MCF 10A (cell line): ENCODE data around the gene ITGA2. TPM values are rescaled to one million over a fixed set of nuclear protein-coding genes. Genes with fewer than 3 reads are reported as not detected.

Experiments
- BruUV-seq: library from RNA; stranded (reverse); fragments of 400-500 nt; replicated peaks from 2 replicates; lab custom pipeline; 2021; lab: Mats Ljungman, UMichigan
- CTCF ChIA-PET: fragments of 300-600 bp; sonication (Branson Sonifier 250); formaldehyde crosslinking; extraction: SDS; loops from one replicate; lab custom pipeline; 2021; ENCODE audit warnings: antibody characterized with exemption, inconsistent platforms; lab: Yijun Ruan, JAX
- POLR2A ChIA-PET: fragments of 300-600, 350-650 bp; sonication (Branson Sonifier 250); formaldehyde crosslinking; extraction: SDS; loops from one replicate; lab custom pipeline; 2020; ENCODE audit warnings: antibody characterized with exemption, inconsistent platforms; lab: Yijun Ruan, JAX
- DNase-seq: peaks from one replicate; pipeline ENCODE4 v3.0.0-alpha.2; 2018; ENCODE audit not compliant: unreplicated experiment
- H3K27ac Mint-ChIP-seq: one replicate; pipeline ENCODE4 v1.8.0; 2022; ENCODE audit warnings: mild to moderate bottlenecking, low read depth, mixed read lengths; ENCODE audit not compliant: unreplicated experiment
- H3K27me3 Mint-ChIP-seq: one replicate; pipeline ENCODE4 v1.8.0; 2022; ENCODE audit warnings: mixed read lengths; ENCODE audit not compliant: insufficient read depth, unreplicated experiment
- H3K36me3 Mint-ChIP-seq: one replicate; pipeline ENCODE4 v1.8.0; 2022; ENCODE audit warnings: mild to moderate bottlenecking, moderate library complexity, mixed read lengths; ENCODE audit not compliant: insufficient read depth, unreplicated experiment
- H3K4me1 Mint-ChIP-seq: one replicate; pipeline ENCODE4 v1.8.0; 2022; ENCODE audit warnings: mixed read lengths; ENCODE audit not compliant: insufficient read depth, unreplicated experiment
- H3K4me3 Mint-ChIP-seq: one replicate; pipeline ENCODE4 v1.8.0; 2022; ENCODE audit warnings: mild to moderate bottlenecking, moderate library complexity, mixed read lengths; ENCODE audit not compliant: unreplicated experiment
- H3K9me3 Mint-ChIP-seq: one replicate; pipeline ENCODE4 v1.8.0; 2022; ENCODE audit warnings: mixed read lengths; ENCODE audit not compliant: unreplicated experiment
- CTCF ChIP-seq: fragments of 200-600 bp; IDR thresholded peaks from one replicate; pipeline ENCODE4 v1.8.0; 2022; ENCODE audit warnings: antibody characterized with exemption, mild to moderate bottlenecking; ENCODE audit not compliant: unreplicated experiment
- intact Hi-C: fragments of 100-400 bp; cut with micrococcal nuclease; formaldehyde crosslinking; loops from 2 replicates; pipeline ENCODE4 v1.14.1; 2022
- total RNA-seq: library from RNA; stranded (reverse); gene quantifications from 2 replicates; pipeline ENCODE4 v1.2.3, GENCODE V29; 2022

ITGA2 gene
- total RNA-seq, 1 experiment from 2014 or later = 16.8 TPM

- POLR2A ChIA-PET = interaction anchor here (0.6 to 3.4 kb wide), 11 partner anchors 10 to 1302 kb away, joined by 3 to 40 read pairs (median 8); partner anchors contain the start of gene ITGA2
- CTCF ChIA-PET = interaction anchor here (2.2 kb wide), 1 partner anchor 17 kb away, joined by 13 read pairs; no protein-coding TSS in a partner anchor
- Mint-ChIP-seq H3K36me3 (peaks cover 6% of the 10 kb centered on the region), H3K27me3 (no peaks in the 10 kb centered on the region), H3K27ac (peak overlapping the region; percentile 63), H3K9me3 (no peaks in the 10 kb centered on the region), H3K4me1 (peaks cover 22% of the 10 kb centered on the region), H3K4me3 (peak overlapping the region; percentile 44)
- peak; percentile 54 for DNase-seq
- intact Hi-C loops = no loop called here
- no peak for TF ChIP-seq CTCF
- no TSS peak for BruUV-seq
Observed at GRCh38 chr5:53006911-53007890, 18.0 kb downstream of the ITGA2 start.

- Mint-ChIP-seq H3K36me3 (peaks cover 2% of the 10 kb centered on the region), H3K9me3 (peaks cover 8% of the 10 kb centered on the region), H3K4me1 (peaks cover 22% of the 10 kb centered on the region), H3K27ac (no peak overlapping the region), H3K27me3 (no peaks in the 10 kb centered on the region), H3K4me3 (no peak overlapping the region)
- peak; percentile 76 for DNase-seq
- POLR2A ChIA-PET = interaction anchor here (0.7 to 3.2 kb wide), 4 partner anchors 15 to 43 kb away, joined by 3 to 9 read pairs (median 4); no protein-coding TSS in a partner anchor
- BruUV-seq = no TSS peak
- TF ChIP-seq CTCF = no peak
- CTCF ChIA-PET = interaction anchor here (0.6 to 3.0 kb wide), 4 partner anchors 9 to 61 kb away, joined by 3 to 10 read pairs (median 4); no protein-coding TSS in a partner anchor
- intact Hi-C loops = no loop called here
Observed at GRCh38 chr5:53008751-53009150, 19.6 kb downstream of the ITGA2 start.

- intact Hi-C loops = no loop called here
- BruUV-seq = no TSS peak
- CTCF ChIA-PET = interaction anchor here (0.8 to 3.0 kb wide), 4 partner anchors 8 to 1153 kb away, joined by 3 to 10 read pairs (median 6); no protein-coding TSS in a partner anchor
- no peaks in the 10 kb centered on the region for H3K27me3 Mint-ChIP-seq
- peaks cover 8% of the 10 kb centered on the region for H3K9me3 Mint-ChIP-seq
- POLR2A ChIA-PET = interaction anchor here (0.6 to 3.2 kb wide), 3 partner anchors 14 to 88 kb away, joined by 3 to 9 read pairs (median 5); no protein-coding TSS in a partner anchor
- H3K36me3 Mint-ChIP-seq = no peaks in the 10 kb centered on the region
- H3K4me3 Mint-ChIP-seq = no peak overlapping the region
- DNase-seq = no peak
- no peak for TF ChIP-seq CTCF
- no peak overlapping the region for H3K27ac Mint-ChIP-seq
- H3K4me1 Mint-ChIP-seq = peaks cover 22% of the 10 kb centered on the region
Observed at GRCh38 chr5:53009816-53010215, 20.7 kb downstream of the ITGA2 start.

GRCh38 chr5:53010814-53011213 is 21.7 kb downstream of the ITGA2 start:
- no peak for DNase-seq
- H3K4me1 Mint-ChIP-seq = peaks cover 22% of the 10 kb centered on the region
- TF ChIP-seq CTCF = no peak
- ChIA-PET POLR2A (interaction anchor here (0.5 to 3.2 kb wide), 4 partner anchors 13 to 79 kb away, joined by 3 to 9 read pairs (median 3); no protein-coding TSS in a partner anchor), CTCF (interaction anchor here (1.2 to 3.0 kb wide), 2 partner anchors 62 to 85 kb away, joined by 5 to 10 read pairs; no protein-coding TSS in a partner anchor)
- peaks cover 8% of the 10 kb centered on the region for H3K9me3 Mint-ChIP-seq
- no TSS peak for BruUV-seq
- no peaks in the 10 kb centered on the region for H3K27me3 Mint-ChIP-seq
- H3K4me3 Mint-ChIP-seq = no peak overlapping the region
- no peaks in the 10 kb centered on the region for H3K36me3 Mint-ChIP-seq
- no peak overlapping the region for H3K27ac Mint-ChIP-seq
- intact Hi-C loops = no loop called here
